CD4-positive, CD25-positive, alpha-beta regulatory T cell (primary cell): ENCODE measurements around the gene ZNF423. TPM values are rescaled to one million over a fixed set of nuclear protein-coding genes. Genes with fewer than 3 reads are reported as not detected.

ENCODE experiments used
- ATAC-seq, 2 donors: fragments of 150-1000 bp; cut with Tn5 transposase; one replicate each; pipeline ENCODE4 v1.10.0; 2021; ENCODE audit warnings: low read depth in 2 of 2, moderate number of reproducible peaks in 2 of 2, moderate library complexity in 1 of 2
- DNase-seq, 3 donors: peaks; one replicate each; pipeline versions ENCODE4 v3.0.0 to v3.0.0-alpha.2; 2012 to 2022; ENCODE audit warnings: mixed read lengths in 1 of 3
- H3K27ac ChIP-seq: one replicate; pipeline ENCODE4 v1.7.0; 2013; ENCODE audit warnings: mild to moderate bottlenecking, low read length; ENCODE audit not compliant: insufficient read depth, poor library complexity, severe bottlenecking
- H3K27me3 ChIP-seq: one replicate; pipeline ENCODE4 v1.7.0; 2013; ENCODE audit warnings: low read length; ENCODE audit not compliant: control insufficient read depth, insufficient read depth
- H3K36me3 ChIP-seq: one replicate; pipeline ENCODE4 v1.7.0; 2013; ENCODE audit warnings: mild to moderate bottlenecking, low read length, moderate library complexity; ENCODE audit not compliant: control insufficient read depth, insufficient read depth
- H3K4me1 ChIP-seq: 2 replicates; pipeline ENCODE4 v1.7.0; 2013; ENCODE audit warnings: mild to moderate bottlenecking, low read length; ENCODE audit not compliant: insufficient read depth, control insufficient read depth, poor library complexity, severe bottlenecking
- H3K4me3 ChIP-seq: one replicate; pipeline ENCODE4 v1.7.0; 2013; ENCODE audit warnings: low read depth, mild to moderate bottlenecking, low read length, moderate library complexity
- H3K9me3 ChIP-seq, 2 experiments: 1 replicate in 1 of 2; 2 replicates in 1 of 2; pipeline ENCODE4 v1.7.0; 2013; ENCODE audit warnings: low read length in 2 of 2, mild to moderate bottlenecking in 1 of 2, moderate library complexity in 1 of 2; ENCODE audit not compliant: control insufficient read depth in 2 of 2
- H3K27ac Mint-ChIP-seq, 3 donors: one replicate each; pipeline ENCODE4 v1.8.0; 2020 to 2022; ENCODE audit warnings: mild to moderate bottlenecking in 3 of 3, mixed read lengths in 3 of 3, moderate library complexity in 2 of 3
- H3K27me3 Mint-ChIP-seq: one replicate; pipeline ENCODE4 v1.8.0; 2022; ENCODE audit warnings: mild to moderate bottlenecking, mixed read lengths
- H3K36me3 Mint-ChIP-seq: one replicate; pipeline ENCODE4 v1.8.0; 2020; ENCODE audit warnings: mixed read lengths
- H3K4me1 Mint-ChIP-seq, 4 donors: one replicate each; pipeline ENCODE4 v1.8.0; 2020 to 2022; ENCODE audit warnings: mixed read lengths in 4 of 4, mild to moderate bottlenecking in 1 of 4
- H3K4me3 Mint-ChIP-seq, 4 donors: one replicate each; pipeline ENCODE4 v1.8.0; 2020 to 2022; ENCODE audit warnings: mild to moderate bottlenecking in 4 of 4, mixed read lengths in 4 of 4, moderate library complexity in 3 of 4
- H3K9me3 Mint-ChIP-seq, 7 donors: one replicate each; pipeline ENCODE4 v1.8.0; 2020 to 2022; ENCODE audit warnings: mixed read lengths in 7 of 7, mild to moderate bottlenecking in 3 of 7, moderate library complexity in 2 of 7
- polyA plus RNA-seq, 4 donors: library from polyadenylated mRNA; unstranded; fragments of 300-500 nt; fragmentation: Illumina TruSeq; gene quantifications; one replicate each; pipeline ENCODE4 v1.2.3, GENCODE V29; 2021
- total RNA-seq: library from RNA; stranded (reverse); gene quantifications from one replicate; pipeline ENCODE4 v1.2.3, GENCODE V29; 2022

Gene ZNF423
- total and polyA plus RNA-seq, 5 donors from 2014 or later, result 0.05 TPM; not detected in 4

DNA sequence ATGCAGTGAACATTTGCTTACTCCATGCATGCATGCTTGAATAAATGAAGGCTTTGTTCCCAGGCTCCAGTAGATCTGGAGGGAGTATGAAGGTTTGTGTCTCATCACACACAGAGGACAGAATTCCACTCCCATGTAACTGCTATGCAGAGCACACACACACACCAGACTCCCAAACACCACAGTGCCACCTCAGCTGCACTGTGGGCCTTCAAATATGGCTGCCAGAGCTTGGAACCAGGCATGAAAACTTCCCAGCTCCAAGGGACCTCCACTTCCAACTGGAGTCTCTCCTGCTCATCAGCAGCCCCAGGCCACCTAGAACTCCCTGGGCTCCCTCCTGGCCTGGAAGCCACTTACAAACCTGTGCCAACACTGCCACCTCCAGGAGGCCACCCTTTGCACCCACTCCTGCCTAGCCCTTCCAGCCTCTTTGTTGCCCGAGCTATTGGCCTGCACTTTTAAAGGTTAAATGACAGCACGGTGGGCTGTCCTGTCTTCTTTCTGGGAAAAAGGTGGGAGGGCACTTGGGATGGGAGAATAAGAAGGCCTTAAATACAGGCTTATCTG lies 151.2 kb downstream of the ZNF423 start:
- DNase-seq (no peak), ATAC-seq (no peak)
- no peak overlapping the region for H3K4me3 ChIP-seq
- H3K4me3 Mint-ChIP-seq, result no peak overlapping the region
- no peaks in the 10 kb centered on the region for H3K27me3 ChIP-seq
- no peaks in the 10 kb centered on the region for H3K4me1 Mint-ChIP-seq
- H3K27ac Mint-ChIP-seq, result no peak overlapping the region
- H3K36me3 ChIP-seq, result no peaks in the 10 kb centered on the region
- peaks cover 1% of the 10 kb centered on the region for H3K27me3 Mint-ChIP-seq
- H3K27ac ChIP-seq, result no peak overlapping the region
- no peaks in the 10 kb centered on the region for H3K4me1 ChIP-seq
- no peaks in the 10 kb centered on the region for H3K9me3 ChIP-seq
- peaks cover 0 to 3% (median 0%) of the 10 kb centered on the region in 7 donors for H3K9me3 Mint-ChIP-seq
- no peaks in the 10 kb centered on the region for H3K36me3 Mint-ChIP-seq

- H3K27ac Mint-ChIP-seq, result no peak overlapping the region
- peaks cover 4% of the 10 kb centered on the region for H3K27me3 Mint-ChIP-seq
- H3K4me1 ChIP-seq, result no peaks in the 10 kb centered on the region
- peaks cover 0 to under 1% (median 0%) of the 10 kb centered on the region in 7 donors for H3K9me3 Mint-ChIP-seq
- DNase-seq (no peak), ATAC-seq (no peak)
- no peak overlapping the region for H3K4me3 ChIP-seq
- H3K27ac ChIP-seq, result no peak overlapping the region
- H3K36me3 Mint-ChIP-seq, result no peaks in the 10 kb centered on the region
- H3K27me3 ChIP-seq, result no peaks in the 10 kb centered on the region
- H3K9me3 ChIP-seq, result no peaks in the 10 kb centered on the region
- H3K4me3 Mint-ChIP-seq, result no peak overlapping the region
- no peaks in the 10 kb centered on the region for H3K4me1 Mint-ChIP-seq
- no peaks in the 10 kb centered on the region for H3K36me3 ChIP-seq
These were observed 152.4 kb downstream of the ZNF423 start for GRCh38 chr16:49703483-49703882.

- Mint-ChIP-seq H3K27ac (no peak overlapping the region), H3K4me3 (no peak overlapping the region), H3K9me3 (no peaks in the 10 kb centered on the region), H3K27me3 (peaks cover 10% of the 10 kb centered on the region), H3K36me3 (no peaks in the 10 kb centered on the region), H3K4me1 (no peaks in the 10 kb centered on the region)
- ATAC-seq (no peak), DNase-seq (no peak)
- H3K4me3 ChIP-seq, result no peak overlapping the region
- H3K4me1 ChIP-seq, result no peaks in the 10 kb centered on the region
- no peaks in the 10 kb centered on the region for H3K36me3 ChIP-seq
- no peak overlapping the region for H3K27ac ChIP-seq
- no peaks in the 10 kb centered on the region for H3K9me3 ChIP-seq
- no peaks in the 10 kb centered on the region for H3K27me3 ChIP-seq
These were observed 154.0 kb downstream of the ZNF423 start for GRCh38 chr16:49701789-49702494.

GRCh38 chr16:49701065-49701685 lies 154.7 kb downstream of the ZNF423 start:
- Histone ChIP-seq H3K9me3 (no peaks in the 10 kb centered on the region), H3K36me3 (no peaks in the 10 kb centered on the region), H3K27me3 (no peaks in the 10 kb centered on the region), H3K4me3 (no peak overlapping the region), H3K27ac (no peak overlapping the region), H3K4me1 (no peaks in the 10 kb centered on the region)
- Mint-ChIP-seq H3K36me3 (no peaks in the 10 kb centered on the region), H3K9me3 (no peaks in the 10 kb centered on the region), H3K27me3 (peaks cover 10% of the 10 kb centered on the region), H3K4me1 (no peaks in the 10 kb centered on the region), H3K27ac (no peak overlapping the region), H3K4me3 (no peak overlapping the region)
- DNase-seq (no peak), ATAC-seq (no peak)

GRCh38 chr16:49700251-49701064 lies 155.5 kb downstream of the ZNF423 start:
- ATAC-seq (no peak), DNase-seq (no peak)
- Histone ChIP-seq H3K27ac (no peak overlapping the region), H3K9me3 (no peaks in the 10 kb centered on the region), H3K36me3 (no peaks in the 10 kb centered on the region), H3K27me3 (no peaks in the 10 kb centered on the region), H3K4me3 (no peak overlapping the region), H3K4me1 (no peaks in the 10 kb centered on the region)
- Mint-ChIP-seq H3K27ac (no peak overlapping the region), H3K4me1 (no peaks in the 10 kb centered on the region), H3K4me3 (no peak overlapping the region), H3K27me3 (peaks cover 10% of the 10 kb centered on the region), H3K36me3 (no peaks in the 10 kb centered on the region), H3K9me3 (no peaks in the 10 kb centered on the region)

- H3K4me1 Mint-ChIP-seq, result no peaks in the 10 kb centered on the region
These were observed 156.1 kb downstream of the ZNF423 start for GRCh38 chr16:49699841-49700175.

GRCh38 chr16:49698931-49699840 lies 156.7 kb downstream of the ZNF423 start:
- DNase-seq (no peak), ATAC-seq (no peak)
- no peak overlapping the region for H3K4me3 Mint-ChIP-seq
- Histone ChIP-seq H3K4me3 (no peak overlapping the region), H3K9me3 (no peaks in the 10 kb centered on the region), H3K4me1 (no peaks in the 10 kb centered on the region), H3K36me3 (no peaks in the 10 kb centered on the region), H3K27me3 (no peaks in the 10 kb centered on the region), H3K27ac (no peak overlapping the region)
- no peaks in the 10 kb centered on the region for H3K36me3 Mint-ChIP-seq
- H3K9me3 Mint-ChIP-seq, result no peaks in the 10 kb centered on the region
- no peaks in the 10 kb centered on the region for H3K4me1 Mint-ChIP-seq
- no peak overlapping the region for H3K27ac Mint-ChIP-seq
- peaks cover 10% of the 10 kb centered on the region for H3K27me3 Mint-ChIP-seq

More at GRCh38 chr16:49699841-49700175, 156.1 kb downstream of the ZNF423 start:
- Histone ChIP-seq H3K9me3 (no peaks in the 10 kb centered on the region), H3K4me3 (no peak overlapping the region), H3K36me3 (no peaks in the 10 kb centered on the region), H3K4me1 (no peaks in the 10 kb centered on the region), H3K27ac (no peak overlapping the region), H3K27me3 (no peaks in the 10 kb centered on the region)
- Mint-ChIP-seq H3K4me3 (no peak overlapping the region), H3K27me3 (peaks cover 10% of the 10 kb centered on the region), H3K36me3 (no peaks in the 10 kb centered on the region), H3K9me3 (no peaks in the 10 kb centered on the region), H3K27ac (no peak overlapping the region)
- DNase-seq, result no peak
- ATAC-seq, result no peak
